RWPE2 (cell line): Measurements from ENCODE around the gene IL36G.
A peak's percentile ranks its signal among the peaks of the same experiment; 100 is the strongest.

Experiments
- ATAC-seq: fragments of 200-7000 bp; cut with Tn5 transposase; 3 replicates; pipeline ENCODE4 v1.9.1; 2021; ENCODE audit warnings: low read depth
- DNase-seq: peaks from one replicate; pipeline ENCODE4 v3.0.0-alpha.2; 2020; ENCODE audit warnings: low spot score
- H3K27ac ChIP-seq: fragments of 450-650 bp; 2 replicates; pipeline ENCODE4 v1.5.1; 2017; ENCODE audit warnings: mild to moderate bottlenecking; ENCODE audit not compliant: poor library complexity, severe bottlenecking
- H3K27me3 ChIP-seq: fragments of 250-450 bp; sonication (Bioruptor Pico); 2 replicates; pipeline ENCODE4 v1.5.1; 2021; ENCODE audit warnings: mild to moderate bottlenecking, moderate library complexity; ENCODE audit not compliant: insufficient read depth, poor library complexity, severe bottlenecking
- H3K36me3 ChIP-seq: fragments of 250-450 bp; sonication (Bioruptor Pico); 2 replicates; pipeline ENCODE4 v1.5.1; 2020; ENCODE audit warnings: low read depth, mild to moderate bottlenecking, moderate library complexity
- H3K4me1 ChIP-seq: fragments of 250-450 bp; sonication (Bioruptor Pico); 2 replicates; pipeline ENCODE4 v1.5.1; 2021; ENCODE audit warnings: mild to moderate bottlenecking, moderate library complexity; ENCODE audit not compliant: insufficient read depth, poor library complexity, severe bottlenecking
- H3K4me3 ChIP-seq: fragments of 250-450 bp; sonication (Bioruptor Pico); 2 replicates; pipeline ENCODE4 v1.5.1; 2021; ENCODE audit warnings: mild to moderate bottlenecking, moderate library complexity; ENCODE audit not compliant: severe bottlenecking
- H3K9me3 ChIP-seq: fragments of 250-450 bp; sonication (Bioruptor Pico); 2 replicates; pipeline ENCODE4 v1.5.1; 2021; ENCODE audit warnings: mild to moderate bottlenecking, moderate library complexity; ENCODE audit not compliant: severe bottlenecking
- TF ChIP-seq, protein P1 (sequence below): fragments of 450-650 bp; IDR thresholded peaks from one replicate; pipeline ENCODE4 v1.5.1; 2017; ENCODE audit warnings: mild to moderate bottlenecking, moderate library complexity; ENCODE audit not compliant: poor library complexity, severe bottlenecking

Gene IL36G

DNA sequence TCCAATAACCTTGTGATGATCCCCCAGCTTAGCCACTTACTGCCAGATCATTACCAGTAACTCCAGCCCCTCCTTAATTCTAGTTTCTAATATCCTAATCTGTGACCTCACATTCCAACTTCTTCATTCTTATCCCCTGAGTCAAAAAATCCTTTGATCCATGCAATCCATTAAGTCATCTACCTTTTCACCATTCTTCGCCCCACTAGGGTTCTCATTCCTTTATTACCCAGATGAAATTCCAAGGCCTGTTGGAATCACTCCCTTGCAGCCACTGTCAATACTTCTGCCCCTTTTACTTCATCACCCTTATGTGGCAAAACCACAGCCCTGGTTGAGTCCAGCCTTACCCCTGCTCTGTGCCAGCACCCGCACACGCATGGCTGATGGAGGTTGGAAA lies 20.3 kb upstream of the IL36G start:
- no peak overlapping the region for H3K27ac ChIP-seq
- H3K4me3 ChIP-seq = no peak overlapping the region
- no peaks in the 10 kb centered on the region for H3K4me1 ChIP-seq
- no peaks in the 10 kb centered on the region for H3K36me3 ChIP-seq
- ATAC-seq = no peak
- no peaks in the 10 kb centered on the region for H3K27me3 ChIP-seq
- no peak for DNase-seq
- TF ChIP-seq, protein P1, sequence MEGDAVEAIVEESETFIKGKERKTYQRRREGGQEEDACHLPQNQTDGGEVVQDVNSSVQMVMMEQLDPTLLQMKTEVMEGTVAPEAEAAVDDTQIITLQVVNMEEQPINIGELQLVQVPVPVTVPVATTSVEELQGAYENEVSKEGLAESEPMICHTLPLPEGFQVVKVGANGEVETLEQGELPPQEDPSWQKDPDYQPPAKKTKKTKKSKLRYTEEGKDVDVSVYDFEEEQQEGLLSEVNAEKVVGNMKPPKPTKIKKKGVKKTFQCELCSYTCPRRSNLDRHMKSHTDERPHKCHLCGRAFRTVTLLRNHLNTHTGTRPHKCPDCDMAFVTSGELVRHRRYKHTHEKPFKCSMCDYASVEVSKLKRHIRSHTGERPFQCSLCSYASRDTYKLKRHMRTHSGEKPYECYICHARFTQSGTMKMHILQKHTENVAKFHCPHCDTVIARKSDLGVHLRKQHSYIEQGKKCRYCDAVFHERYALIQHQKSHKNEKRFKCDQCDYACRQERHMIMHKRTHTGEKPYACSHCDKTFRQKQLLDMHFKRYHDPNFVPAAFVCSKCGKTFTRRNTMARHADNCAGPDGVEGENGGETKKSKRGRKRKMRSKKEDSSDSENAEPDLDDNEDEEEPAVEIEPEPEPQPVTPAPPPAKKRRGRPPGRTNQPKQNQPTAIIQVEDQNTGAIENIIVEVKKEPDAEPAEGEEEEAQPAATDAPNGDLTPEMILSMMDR = no peak
- H3K9me3 ChIP-seq = no peaks in the 10 kb centered on the region

DNA sequence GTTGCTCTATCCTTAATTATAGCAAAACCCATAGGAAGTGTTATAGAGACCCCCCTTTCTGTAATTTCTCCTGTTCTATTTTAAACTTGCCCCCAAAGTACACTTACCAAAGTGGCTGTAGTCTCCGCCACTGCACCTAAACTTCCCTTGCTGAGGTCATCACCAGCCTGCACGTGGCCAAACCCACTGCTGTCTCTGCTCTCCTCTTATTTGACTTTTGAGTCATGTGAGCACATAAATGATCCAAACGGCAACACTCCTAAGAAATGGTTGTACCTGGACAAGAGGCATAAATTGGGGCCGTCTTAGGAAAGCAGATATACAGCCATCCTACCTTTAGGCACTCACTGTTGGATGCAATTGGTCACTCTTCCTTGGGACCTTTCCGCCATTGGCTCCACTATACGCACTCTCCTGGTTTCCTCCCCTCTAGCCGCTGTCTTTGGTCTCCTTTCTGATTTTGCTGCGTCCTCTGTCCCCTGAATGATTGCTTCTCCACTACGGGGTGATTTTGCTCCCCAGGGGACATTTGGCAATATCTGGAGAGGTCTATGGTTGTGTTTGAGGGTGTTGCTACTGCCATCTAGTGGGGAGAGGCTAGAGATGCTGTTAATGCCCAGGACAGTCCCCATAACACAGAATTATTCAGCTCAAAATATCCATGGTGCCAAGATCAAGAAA lies 19.2 kb upstream of the IL36G start:
- DNase-seq = no peak
- Histone ChIP-seq H3K4me1 (no peaks in the 10 kb centered on the region), H3K27ac (no peak overlapping the region), H3K4me3 (no peak overlapping the region), H3K9me3 (no peaks in the 10 kb centered on the region), H3K27me3 (no peaks in the 10 kb centered on the region), H3K36me3 (no peaks in the 10 kb centered on the region)
- peak; percentile 85 for ATAC-seq
- TF ChIP-seq, protein P1 = peak; percentile 97

DNA sequence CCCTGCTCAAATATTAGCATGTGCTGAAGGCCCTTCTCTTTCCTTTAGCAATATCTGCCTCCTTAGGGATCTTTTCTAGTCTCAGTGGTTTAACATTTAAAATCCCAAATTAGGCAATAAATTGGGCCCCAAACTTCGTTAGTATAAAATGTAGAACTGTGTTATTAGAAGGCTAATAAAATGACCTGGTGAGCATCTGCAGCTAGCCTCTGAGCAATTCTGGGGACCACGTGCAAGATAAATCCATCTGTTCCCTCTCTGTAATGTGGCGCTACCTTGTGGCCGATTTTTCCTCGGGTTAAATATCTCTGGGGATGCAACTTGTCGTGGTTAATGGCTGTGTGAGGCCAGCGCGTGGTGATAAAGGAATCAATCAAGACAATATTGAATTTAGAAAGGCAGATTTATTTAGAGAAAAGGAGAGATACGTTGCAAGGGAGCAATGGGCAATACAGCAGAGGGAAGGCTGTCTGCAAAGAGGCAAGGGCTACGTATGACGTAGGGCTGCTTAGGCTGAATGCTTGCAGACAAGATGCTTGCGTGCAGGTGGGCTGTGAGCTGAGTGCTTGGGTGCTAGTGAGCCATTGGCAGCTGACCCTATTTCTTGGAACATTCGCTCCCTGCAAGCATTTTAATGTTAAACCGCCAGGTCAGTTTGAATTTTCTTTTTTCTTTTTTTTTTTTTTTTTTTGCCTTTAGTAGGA lies 18.5 kb upstream of the IL36G start:
- TF ChIP-seq, protein P1 = peak; percentile 78
- no peak overlapping the region for H3K4me3 ChIP-seq
- no peaks in the 10 kb centered on the region for H3K27me3 ChIP-seq
- H3K9me3 ChIP-seq = no peaks in the 10 kb centered on the region
- no peak overlapping the region for H3K27ac ChIP-seq
- ATAC-seq (no peak), DNase-seq (no peak)
- no peaks in the 10 kb centered on the region for H3K4me1 ChIP-seq
- H3K36me3 ChIP-seq = no peaks in the 10 kb centered on the region

DNA sequence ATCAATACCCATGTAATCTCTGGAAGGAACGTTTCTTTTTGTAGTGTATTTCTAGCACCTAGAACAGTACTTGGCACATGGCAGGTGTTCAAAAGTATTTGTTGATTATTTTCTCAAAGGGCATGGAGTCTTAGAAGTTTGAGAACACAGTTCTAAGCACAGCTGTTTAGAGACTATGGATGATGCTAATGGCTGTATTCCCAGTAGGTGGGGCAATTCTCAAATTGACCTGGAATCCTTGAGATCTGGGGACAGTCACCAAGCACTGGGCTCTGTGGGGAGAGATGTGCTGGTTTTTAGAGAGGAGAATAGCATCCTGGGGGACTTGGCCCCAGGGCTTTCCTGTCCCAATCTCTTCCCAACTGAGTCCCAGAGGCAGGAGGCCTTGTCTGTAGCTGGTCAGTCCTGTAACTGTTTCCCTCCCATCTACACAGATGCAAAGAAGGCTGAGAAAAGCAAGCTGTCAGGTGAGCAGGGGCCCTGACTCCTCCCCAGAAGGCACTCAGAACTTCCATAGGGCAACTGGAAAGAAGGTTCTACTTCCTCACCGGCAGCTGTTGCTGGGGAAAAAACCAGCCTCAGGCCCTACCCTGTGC lies 17.5 kb upstream of the IL36G start:
- TF ChIP-seq, protein P1 = peak; percentile 9
- H3K27me3 ChIP-seq = no peaks in the 10 kb centered on the region
- DNase-seq (no peak), ATAC-seq (no peak)
- no peak overlapping the region for H3K27ac ChIP-seq
- no peaks in the 10 kb centered on the region for H3K4me1 ChIP-seq
- no peak overlapping the region for H3K4me3 ChIP-seq
- no peaks in the 10 kb centered on the region for H3K9me3 ChIP-seq
- no peaks in the 10 kb centered on the region for H3K36me3 ChIP-seq
